GM18870 (cell line): Measurements from ENCODE around the gene NEK7.
"Not testable (repeated sequence)": the region's sequence is repeated elsewhere in the genome, so short reads cannot be mapped to it uniquely, and the experiment has no call there.

ENCODE experiments used
- ATAC-seq: cut with Tn5 transposase; IDR thresholded peaks from one replicate; pipeline ENCODE4 v1.9.1; 2021; ENCODE audit warnings: moderate library complexity; ENCODE audit not compliant: unreplicated experiment

NEK7 gene

GRCh38 chr1:198280080-198280479, 123.3 kb downstream of the NEK7 start:
- no peak for ATAC-seq

- no peak for ATAC-seq
Observed at GRCh38 chr1:198281911-198282310, 125.1 kb downstream of the NEK7 start.

GRCh38 chr1:198283222-198283621, 126.4 kb downstream of the NEK7 start:
- ATAC-seq = peak; percentile 53

GRCh38 chr1:198287916-198288315, 131.1 kb downstream of the NEK7 start:
- ATAC-seq = no peak

- ATAC-seq = no peak
Observed at GRCh38 chr1:198290089-198290683, 133.4 kb downstream of the NEK7 start.

- ATAC-seq = no peak
Observed at GRCh38 chr1:198291036-198291435, 134.2 kb downstream of the NEK7 start.

GRCh38 chr1:198291924-198292323, 135.1 kb downstream of the NEK7 start:
- ATAC-seq = no peak

- no peak for ATAC-seq
Observed at GRCh38 chr1:198295225-198295624, 138.4 kb downstream of the NEK7 start.

GRCh38 chr1:198295971-198296370, 139.2 kb downstream of the NEK7 start:
- no peak for ATAC-seq

GRCh38 chr1:198297281-198297680, 140.5 kb downstream of the NEK7 start:
- ATAC-seq = no peak

- no peak for ATAC-seq
Observed at GRCh38 chr1:198298640-198299039, 141.8 kb downstream of the NEK7 start.

- ATAC-seq = no peak
Observed at GRCh38 chr1:198300451-198300850, 143.7 kb downstream of the NEK7 start.

GRCh38 chr1:198304431-198304830, 147.6 kb downstream of the NEK7 start:
- ATAC-seq = no peak

GRCh38 chr1:198314817-198315216, 158.0 kb downstream of the NEK7 start:
- ATAC-seq = not testable (repeated sequence)

- ATAC-seq = not testable (repeated sequence)
Observed at GRCh38 chr1:198315331-198315730, 158.5 kb downstream of the NEK7 start.

GRCh38 chr1:198316546-198317100, 159.8 kb downstream of the NEK7 start:
- ATAC-seq = no peak

GRCh38 chr1:198318085-198318484, 161.3 kb downstream of the NEK7 start:
- ATAC-seq = peak; percentile 87

GRCh38 chr1:198320759-198321158, 164.0 kb downstream of the NEK7 start:
- ATAC-seq = no peak

- no peak for ATAC-seq
Observed at GRCh38 chr1:198326232-198326631, 169.4 kb downstream of the NEK7 start.

- ATAC-seq = no peak
Observed at GRCh38 chr1:198326915-198327314, 170.1 kb downstream of the NEK7 start.

- ATAC-seq = no peak
Observed at GRCh38 chr1:198328458-198329032, 171.7 kb downstream of the NEK7 start.

- no peak for ATAC-seq
Observed at GRCh38 chr1:198330982-198331615, 174.3 kb downstream of the NEK7 start.
